GM10248 (cell line): ENCODE data around the gene RGS1.

Experiments used
- CTCF ChIA-PET: fragments of 300-600 bp; sonication (Branson Sonifier 250); formaldehyde crosslinking; extraction: SDS; loops from one replicate; lab custom pipeline; 2021; ENCODE audit warnings: antibody characterized with exemption; lab: Yijun Ruan, JAX
- POLR2A ChIA-PET: fragments of 350-650 bp; sonication (Branson Sonifier 250); formaldehyde crosslinking; extraction: SDS; loops from one replicate; lab custom pipeline; 2020; ENCODE audit warnings: antibody characterized with exemption; lab: Yijun Ruan, JAX
- DNase-seq: peaks from one replicate; pipeline ENCODE4 v3.0.0; 2012; ENCODE audit errors: extremely low spot score
- CTCF ChIP-seq: IDR thresholded peaks from 2 replicates; pipeline ENCODE4 v1.5.1; 2012; ENCODE audit warnings: mild to moderate bottlenecking, low read depth; ENCODE audit errors: extremely low read depth, missing control alignments, control extremely low read depth

RGS1 gene

GRCh38 chr1:192552760-192553191, 22.8 kb upstream of the RGS1 start:
- DNase-seq = no peak
- ChIA-PET POLR2A (interaction anchor here (2.3 kb wide), 1 partner anchor 26 kb away, joined by 11 read pairs; no protein-coding TSS in a partner anchor), CTCF (interaction anchor here (1.4 to 2.4 kb wide), 6 partner anchors 10 to 41 kb away, joined by 3 to 13 read pairs (median 6); no protein-coding TSS in a partner anchor)
- TF ChIP-seq CTCF = no peak

GRCh38 chr1:192553741-192554140, 21.8 kb upstream of the RGS1 start:
- ChIA-PET POLR2A (interaction anchor here (0.6 to 2.3 kb wide), 3 partner anchors 9 to 41 kb away, joined by 4 to 11 read pairs (median 5); no protein-coding TSS in a partner anchor), CTCF (interaction anchor here (1.1 to 2.5 kb wide), 8 partner anchors 8 to 40 kb away, joined by 3 to 13 read pairs (median 6); no protein-coding TSS in a partner anchor)
- no peak for TF ChIP-seq CTCF
- DNase-seq = no peak

- no peak for DNase-seq
- CTCF ChIA-PET = interaction anchor here (1.1 to 2.5 kb wide), 6 partner anchors 9 to 38 kb away, joined by 4 to 12 read pairs (median 5); no protein-coding TSS in a partner anchor
- POLR2A ChIA-PET = interaction anchor here (0.6 to 1.0 kb wide), 4 partner anchors 10 to 25 kb away, joined by 3 to 5 read pairs (median 4); no protein-coding TSS in a partner anchor
- no peak for TF ChIP-seq CTCF
These were observed 20.7 kb upstream of the RGS1 start for GRCh38 chr1:192554904-192555303.

- DNase-seq = no peak
- TF ChIP-seq CTCF = no peak
- ChIA-PET POLR2A (interaction anchor here (0.6 to 1.0 kb wide), 4 partner anchors 11 to 24 kb away, joined by 3 to 5 read pairs (median 4); no protein-coding TSS in a partner anchor), CTCF (interaction anchor here (1.1 to 2.5 kb wide), 4 partner anchors 10 to 34 kb away, joined by 4 to 11 read pairs (median 4); no protein-coding TSS in a partner anchor)
These were observed 20.2 kb upstream of the RGS1 start for GRCh38 chr1:192555399-192555798.

GRCh38 chr1:192557841-192558595, 17.6 kb upstream of the RGS1 start:
- no peak for DNase-seq
- CTCF ChIA-PET = interaction anchor here (1.0 to 1.8 kb wide), 7 partner anchors 11 to 51 kb away, joined by 3 to 6 read pairs (median 3); no protein-coding TSS in a partner anchor
- TF ChIP-seq CTCF = no peak
- POLR2A ChIA-PET = no interaction called here
